Loucy (cell line): ENCODE data around the gene CRADD.

Source experiments
- H2AFZ ChIP-seq: fragments of 200-600 bp; sonication (generic); 2 replicates; pipeline ENCODE4 v1.6.0; 2016; ENCODE audit warnings: antibody characterized with exemption, mild to moderate bottlenecking, low read length, moderate library complexity
- H3F3A ChIP-seq: fragments of 200-600 bp; 2 replicates; pipeline ENCODE4 v1.6.0; 2016; ENCODE audit warnings: antibody characterized with exemption, low read depth, mild to moderate bottlenecking
- H3K27me3 ChIP-seq: fragments of 200-600 bp; sonication (generic); 2 replicates; pipeline ENCODE4 v1.6.1; 2014; ENCODE audit warnings: low read length, mild to moderate bottlenecking; ENCODE audit not compliant: insufficient read depth, poor library complexity, severe bottlenecking
- H3K36me3 ChIP-seq: fragments of 200-600 bp; sonication (generic); 2 replicates; pipeline ENCODE4 v1.6.1; 2016; ENCODE audit warnings: low read length; ENCODE audit not compliant: insufficient read depth
- H3K4me1 ChIP-seq: fragments of 200-600 bp; sonication (generic); 2 replicates; pipeline ENCODE4 v1.5.1; 2014; ENCODE audit warnings: low read length, mild to moderate bottlenecking; ENCODE audit not compliant: insufficient read depth, poor library complexity, severe bottlenecking
- H3K4me2 ChIP-seq: fragments of 200-600 bp; sonication (generic); 2 replicates; pipeline ENCODE4 v1.6.0; 2014; ENCODE audit warnings: antibody characterized with exemption, low read length, low read depth, mild to moderate bottlenecking; ENCODE audit not compliant: poor library complexity, severe bottlenecking
- H3K4me3 ChIP-seq: fragments of 200-600 bp; sonication (generic); 2 replicates; pipeline ENCODE4 v1.5.1; 2014; ENCODE audit warnings: low read length, mild to moderate bottlenecking, mixed read lengths; ENCODE audit not compliant: poor library complexity, severe bottlenecking
- H3K79me2 ChIP-seq: fragments of 200-600 bp; sonication (generic); 2 replicates; pipeline ENCODE4 v1.6.1; 2014; ENCODE audit warnings: low read length; ENCODE audit not compliant: insufficient read depth
- H3K9ac ChIP-seq: fragments of 200-600 bp; sonication (generic); 2 replicates; pipeline ENCODE4 v1.6.0; 2014; ENCODE audit warnings: mild to moderate bottlenecking, low read depth, low read length, moderate library complexity; ENCODE audit not compliant: poor library complexity, severe bottlenecking
- H3K9me2 ChIP-seq: fragments of 200-600 bp; sonication (generic); replicated peaks from 2 replicates; pipeline ENCODE4 v1.6.1; 2016; ENCODE audit warnings: low read depth, low read length, mixed read lengths
- H3K9me3 ChIP-seq: fragments of 200-600 bp; sonication (generic); 2 replicates; pipeline ENCODE4 v1.6.1; 2014; ENCODE audit warnings: mild to moderate bottlenecking, antibody characterized with exemption, low read length, low read depth; ENCODE audit not compliant: insufficient read depth
- H4K20me1 ChIP-seq: fragments of 200-600 bp; sonication (generic); 2 replicates; pipeline ENCODE4 v1.6.0; 2014; ENCODE audit warnings: antibody characterized with exemption, low read length, mild to moderate bottlenecking; ENCODE audit not compliant: insufficient read depth, poor library complexity, severe bottlenecking
- CTCF ChIP-seq: fragments of 200-600 bp; sonication (generic); conservative IDR thresholded peaks from 2 replicates; pipeline ENCODE4 v1.5.1; 2014; ENCODE audit warnings: mild to moderate bottlenecking, antibody characterized with exemption, low read length
- EZH2phosphoT487 ChIP-seq: fragments of 200-600 bp; IDR thresholded peaks from 2 replicates; pipeline ENCODE4 v1.6.1; 2018; ENCODE audit warnings: antibody characterized with exemption, mild to moderate bottlenecking, moderate library complexity, borderline replicate concordance

Gene CRADD

DNA sequence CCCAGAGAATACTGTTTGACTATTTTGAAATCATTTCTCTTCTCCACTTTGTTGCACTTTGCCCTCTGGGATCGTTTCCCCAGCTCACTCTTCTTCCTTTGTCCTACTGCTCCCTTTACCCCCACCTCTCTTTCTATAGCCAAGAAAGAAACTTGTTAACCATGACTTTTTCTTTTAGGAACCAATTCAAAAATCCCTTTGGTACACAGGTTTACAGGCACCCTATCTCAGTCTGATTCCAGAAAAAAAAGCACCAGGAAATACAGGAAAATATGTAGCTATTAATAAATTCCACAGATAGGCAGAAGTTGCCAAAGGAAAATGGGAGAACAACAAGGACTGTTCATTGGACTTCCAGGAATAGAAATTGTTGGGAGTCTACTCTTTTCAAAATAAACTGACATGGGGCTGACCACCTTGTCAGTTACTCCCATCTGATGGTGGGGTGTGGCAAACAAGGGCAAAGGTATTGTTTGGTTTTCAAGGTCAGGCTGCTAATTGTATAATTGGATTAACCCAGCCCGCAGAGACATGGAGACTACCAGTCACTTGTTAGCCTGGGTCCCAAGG is 82.4 kb downstream of the CRADD start:
- no peaks in the 10 kb centered on the region for H3F3A ChIP-seq
- H3K9me2 ChIP-seq, result no peaks in the 10 kb centered on the region
- no peak overlapping the region for H3K4me3 ChIP-seq
- no peak overlapping the region for H3K9ac ChIP-seq
- H3K36me3 ChIP-seq, result no peaks in the 10 kb centered on the region
- H3K79me2 ChIP-seq, result no peaks in the 10 kb centered on the region
- TF ChIP-seq EZH2phosphoT487, result no peak
- TF ChIP-seq CTCF, result no peak
- no peaks in the 10 kb centered on the region for H4K20me1 ChIP-seq
- no peak overlapping the region for H3K4me2 ChIP-seq
- H3K4me1 ChIP-seq, result peaks cover 29% of the 10 kb centered on the region
- H3K27me3 ChIP-seq, result no peaks in the 10 kb centered on the region
- H3K9me3 ChIP-seq, result no peaks in the 10 kb centered on the region
- no peak overlapping the region for H2AFZ ChIP-seq

DNA sequence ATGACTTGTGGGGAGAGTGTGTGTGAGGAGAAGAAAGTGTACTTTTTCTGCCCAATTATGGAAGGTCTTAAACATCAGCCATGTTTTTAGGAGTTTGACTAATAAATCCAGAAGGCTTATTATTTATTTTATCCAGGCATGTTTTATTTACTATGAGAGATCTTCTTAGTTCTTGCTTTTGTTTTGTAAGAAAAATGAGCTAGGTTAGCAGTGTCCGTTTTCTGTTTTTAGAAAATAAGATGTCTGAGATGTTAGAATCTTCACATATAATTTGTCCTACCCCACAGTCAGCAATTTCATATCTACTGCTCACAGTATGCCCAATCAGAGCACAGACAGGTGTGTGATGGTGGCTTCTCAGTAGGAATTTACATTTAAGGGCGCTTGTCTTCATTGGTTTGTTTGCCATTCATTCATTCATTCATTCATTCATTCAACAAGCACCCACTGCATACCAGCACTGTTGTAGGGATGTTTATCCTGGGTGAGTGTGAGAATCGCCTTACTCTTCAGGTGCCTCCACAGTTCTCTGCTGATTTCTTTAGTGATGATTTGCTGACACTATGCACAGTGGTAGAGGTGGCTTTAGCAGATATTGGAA is 83.2 kb downstream of the CRADD start:
- H3K27me3 ChIP-seq, result no peaks in the 10 kb centered on the region
- no peaks in the 10 kb centered on the region for H3K79me2 ChIP-seq
- no peak overlapping the region for H3K4me3 ChIP-seq
- H3K9me3 ChIP-seq, result no peaks in the 10 kb centered on the region
- no peaks in the 10 kb centered on the region for H3K36me3 ChIP-seq
- H3F3A ChIP-seq, result no peaks in the 10 kb centered on the region
- TF ChIP-seq CTCF (no peak), EZH2phosphoT487 (no peak)
- peaks cover 29% of the 10 kb centered on the region for H3K4me1 ChIP-seq
- H3K9ac ChIP-seq, result no peak overlapping the region
- H4K20me1 ChIP-seq, result no peaks in the 10 kb centered on the region
- H3K4me2 ChIP-seq, result no peak overlapping the region
- H3K9me2 ChIP-seq, result no peaks in the 10 kb centered on the region
- no peak overlapping the region for H2AFZ ChIP-seq

DNA sequence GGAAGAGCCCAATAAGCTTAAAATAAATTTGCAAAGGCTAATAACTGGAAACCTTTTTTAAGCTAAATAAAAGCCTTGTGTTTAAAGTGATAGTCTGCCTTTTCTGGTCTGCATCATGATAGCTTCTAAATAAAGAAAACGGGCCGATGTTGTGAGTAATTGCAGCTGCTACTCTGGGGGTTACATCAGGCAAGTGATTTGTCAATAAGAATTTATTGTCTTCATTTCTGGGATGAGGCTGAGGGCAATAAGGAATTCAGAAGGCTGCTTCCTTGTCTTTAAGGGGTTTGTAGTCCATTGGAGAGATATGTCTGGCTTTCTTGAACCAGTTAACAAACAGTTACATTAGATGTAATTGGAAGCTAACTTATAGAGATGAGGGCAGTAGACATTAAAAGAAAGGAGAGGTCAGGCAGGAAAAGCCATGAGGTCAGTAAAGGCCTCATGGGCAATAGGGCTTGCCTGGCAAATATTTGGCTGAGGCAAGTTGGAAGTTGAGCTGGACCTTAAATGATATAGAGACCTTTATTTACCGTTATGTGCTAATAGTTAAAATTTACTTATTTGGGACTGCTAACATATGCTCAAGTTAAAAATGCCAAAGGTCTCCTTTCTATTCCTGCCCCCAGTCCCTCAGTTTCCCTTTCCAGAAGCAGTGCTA is 85.0 kb downstream of the CRADD start:
- Histone ChIP-seq H2AFZ (no peak overlapping the region), H3K9ac (no peak overlapping the region), H3K4me2 (no peak overlapping the region), H3K79me2 (no peaks in the 10 kb centered on the region), H4K20me1 (no peaks in the 10 kb centered on the region), H3K4me3 (no peak overlapping the region), H3K4me1 (peaks cover 37% of the 10 kb centered on the region), H3F3A (no peaks in the 10 kb centered on the region), H3K27me3 (no peaks in the 10 kb centered on the region), H3K36me3 (no peaks in the 10 kb centered on the region), H3K9me3 (no peaks in the 10 kb centered on the region), H3K9me2 (no peaks in the 10 kb centered on the region)
- TF ChIP-seq CTCF (no peak), EZH2phosphoT487 (no peak)
